Thyroid gland (tissue), 4 donors: ENCODE results near the gene CPT1C. TPM values are rescaled to one million over a fixed set of nuclear protein-coding genes. Genes with fewer than 3 reads are reported as not detected.

Source experiments
- DNase-seq, 2 donors: peaks; one replicate each; pipeline ENCODE4 v3.0.0-alpha.2; 2019
- H3K27ac ChIP-seq, 3 donors: fragments of 200-600 bp; sonication (generic); 1 replicate in 2 of 3; 2 replicates in 1 of 3; pipeline ENCODE4 v1.5.1; 2016 to 2019; ENCODE audit warnings: mild to moderate bottlenecking in 1 of 3, moderate library complexity in 1 of 3
- H3K27me3 ChIP-seq: fragments of 200-600 bp; sonication (generic); one replicate; pipeline ENCODE4 v1.5.1; 2019
- H3K36me3 ChIP-seq, 2 donors: fragments of 200-600 bp; sonication (generic); one replicate each; pipeline ENCODE4 v1.5.1; 2016 to 2019
- H3K4me1 ChIP-seq, 2 donors: fragments of 200-600 bp; sonication (generic); one replicate each; pipeline ENCODE4 v1.5.1; 2017 to 2019
- H3K4me3 ChIP-seq, 3 donors: fragments of 200-600 bp; sonication (generic); replicated peaks in 1 of 3; 1 replicate in 2 of 3; 2 replicates in 1 of 3; pipeline ENCODE4 v1.5.1; 2016; ENCODE audit warnings: mild to moderate bottlenecking in 1 of 3
- H3K9me3 ChIP-seq: fragments of 200-600 bp; sonication (generic); one replicate; pipeline ENCODE4 v1.5.1; 2017
- POLR2A ChIP-seq, 2 donors: fragments of 450-650 bp; IDR thresholded peaks; one replicate each; pipeline ENCODE4 v1.6.1; 2017; ENCODE audit warnings: antibody characterized with exemption in 2 of 2, mild to moderate bottlenecking in 2 of 2, moderate library complexity in 1 of 2
- WGBS, 2 donors: methylation state at CpG; one replicate each; pipeline ENCODE4 v1.1.5; 2017; 5-methylcytosine and 5-hydroxymethylcytosine counted together
- intact Hi-C: fragments of 100-400 bp; cut with DNase I; formaldehyde crosslinking; loops from one replicate; pipeline ENCODE4 v1.15.1; 2023
- total RNA-seq, 4 donors: library from RNA; depleted of rRNA; stranded (reverse); fragments of >200 nt; gene quantifications; one replicate each; pipeline ENCODE4 v1.2.3, GENCODE V29; 2016
- TF ChIP-seq, protein P1 (sequence below), 6 experiments: fragments of 200-600 bp in 3 of 6; fragments of 450-650 bp in 3 of 6; sonication (generic) in 3 of 6; IDR thresholded peaks; one replicate each; pipeline ENCODE4 v1.5.1; 2016 to 2019; ENCODE audit warnings: antibody characterized with exemption in 6 of 6, mild to moderate bottlenecking in 2 of 6, inconsistent platforms in 1 of 6, moderate library complexity in 1 of 6

The CPT1C gene
- total RNA-seq, 4 donors from 2014 or later: 1.9 to 3.9 (median 2.6) TPM

- 78 to 79% methylated on average over 12 of the region's 12 CpGs for whole genome bisulfite sequencing, 2 donors
- Histone ChIP-seq H3K27ac (no peak overlapping the region), H3K27me3 (no peaks in the 10 kb centered on the region), H3K9me3 (no peaks in the 10 kb centered on the region), H3K4me1 (peaks cover 4 to 17% of the 10 kb centered on the region in 2 donors), H3K36me3 (peaks cover 26 to 40% of the 10 kb centered on the region in 2 donors), H3K4me3 (no peak overlapping the region)
- intact Hi-C loops: no loop called here
- TF ChIP-seq, protein P1, sequence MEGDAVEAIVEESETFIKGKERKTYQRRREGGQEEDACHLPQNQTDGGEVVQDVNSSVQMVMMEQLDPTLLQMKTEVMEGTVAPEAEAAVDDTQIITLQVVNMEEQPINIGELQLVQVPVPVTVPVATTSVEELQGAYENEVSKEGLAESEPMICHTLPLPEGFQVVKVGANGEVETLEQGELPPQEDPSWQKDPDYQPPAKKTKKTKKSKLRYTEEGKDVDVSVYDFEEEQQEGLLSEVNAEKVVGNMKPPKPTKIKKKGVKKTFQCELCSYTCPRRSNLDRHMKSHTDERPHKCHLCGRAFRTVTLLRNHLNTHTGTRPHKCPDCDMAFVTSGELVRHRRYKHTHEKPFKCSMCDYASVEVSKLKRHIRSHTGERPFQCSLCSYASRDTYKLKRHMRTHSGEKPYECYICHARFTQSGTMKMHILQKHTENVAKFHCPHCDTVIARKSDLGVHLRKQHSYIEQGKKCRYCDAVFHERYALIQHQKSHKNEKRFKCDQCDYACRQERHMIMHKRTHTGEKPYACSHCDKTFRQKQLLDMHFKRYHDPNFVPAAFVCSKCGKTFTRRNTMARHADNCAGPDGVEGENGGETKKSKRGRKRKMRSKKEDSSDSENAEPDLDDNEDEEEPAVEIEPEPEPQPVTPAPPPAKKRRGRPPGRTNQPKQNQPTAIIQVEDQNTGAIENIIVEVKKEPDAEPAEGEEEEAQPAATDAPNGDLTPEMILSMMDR (IDR thresholded peaks at IDR 0.05): no peak
- TF ChIP-seq POLR2A (IDR thresholded peaks at IDR 0.05): no peak
- DNase-seq: no peak
Measured at GRCh38 chr19:49688531-49689132, 2.3 kb upstream of the CPT1C start.

- intact Hi-C loops: no loop called here
- Histone ChIP-seq H3K4me3 (peak within 1 kb of the TSS in 1 of 3 donors; percentile 23), H3K9me3 (no peaks in the 10 kb centered on the region), H3K27ac (peak within 1 kb of the TSS in 2 of 3 donors; percentile 16 to 17), H3K4me1 (peaks cover 4 to 17% of the 10 kb centered on the region in 2 donors), H3K36me3 (peaks cover 18 to 33% of the 10 kb centered on the region in 2 donors), H3K27me3 (no peaks in the 10 kb centered on the region)
- no peak for TF ChIP-seq POLR2A (IDR thresholded peaks at IDR 0.05)
- TF ChIP-seq, protein P1 (IDR thresholded peaks at IDR 0.05): peak in 5 of 6 experiments; percentile 21 to 54 (median 29)
- DNase-seq: peak; percentile 56 to 57
- 44 to 76% methylated on average over 8 to 38 of the region's 54 CpGs for WGBS, 2 donors
Measured at GRCh38 chr19:49689133-49690078, 1.5 kb upstream of the CPT1C start, which contains the start of gene ADM5. Gene ADM5, plus strand, starts transcription at chr19:49689594. Its CDS starts 244 bp downstream, at chr19:49689838.

DNA sequence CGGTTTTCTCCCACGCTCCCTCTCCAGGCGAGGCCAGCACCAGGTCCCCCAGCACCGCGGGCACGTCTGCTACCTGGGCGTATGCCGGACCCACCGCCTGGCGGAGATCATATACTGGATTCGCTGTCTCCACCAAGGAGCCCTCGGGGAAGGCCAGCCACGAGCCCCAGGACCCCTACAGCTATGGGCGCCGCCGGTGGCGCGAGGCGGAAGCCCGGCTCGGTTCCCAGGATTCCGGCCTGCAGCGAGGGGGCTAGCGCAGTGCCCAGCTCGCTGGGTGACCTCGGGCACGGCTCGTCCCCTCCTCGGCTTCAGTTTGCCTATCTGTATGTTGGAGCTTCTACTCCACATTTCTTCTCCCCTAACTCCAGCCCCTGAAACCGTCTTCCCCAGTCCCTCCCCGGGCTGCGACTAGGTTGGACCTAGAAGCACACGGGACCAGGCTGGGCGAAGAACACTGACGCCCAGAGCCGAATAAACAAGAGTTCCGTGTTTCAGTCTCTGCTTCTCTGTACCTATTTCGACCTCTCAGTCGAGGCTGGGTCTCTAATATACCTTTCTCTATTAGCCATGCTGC, 749 bp upstream of the CPT1C start:
- peaks cover 11 to 25% of the 10 kb centered on the region in 2 donors for H3K36me3 ChIP-seq
- DNase-seq: no peak
- no peaks in the 10 kb centered on the region for H3K9me3 ChIP-seq
- H3K27ac ChIP-seq: peak overlapping the region in 2 of 3 donors; percentile 16 to 17
- no peak for TF ChIP-seq POLR2A (IDR thresholded peaks at IDR 0.05)
- TF ChIP-seq, protein P1 (IDR thresholded peaks at IDR 0.05): no peak
- H3K4me3 ChIP-seq: peak overlapping the region in 1 of 3 donors; percentile 23
- H3K27me3 ChIP-seq: no peaks in the 10 kb centered on the region
- intact Hi-C loops: no loop called here
- peaks cover 4 to 17% of the 10 kb centered on the region in 2 donors for H3K4me1 ChIP-seq
- 10 to 13% methylated on average over 16 to 27 of the region's 39 CpGs for WGBS, 2 donors

GRCh38 chr19:49691243-49692146, 579 bp downstream of the CPT1C start:
- TF ChIP-seq, protein P1 (IDR thresholded peaks at IDR 0.05): no peak
- no peak for TF ChIP-seq POLR2A (IDR thresholded peaks at IDR 0.05)
- H3K4me3 ChIP-seq: peak overlapping the region in 1 of 3 donors; percentile 23

More at GRCh38 chr19:49691243-49692146, 579 bp downstream of the CPT1C start:
- Histone ChIP-seq H3K9me3 (no peaks in the 10 kb centered on the region), H3K36me3 (peaks cover 0 to 12% of the 10 kb centered on the region in 2 donors), H3K4me1 (peaks cover 4 to 17% of the 10 kb centered on the region in 2 donors), H3K27ac (no peak overlapping the region), H3K27me3 (no peaks in the 10 kb centered on the region)
- intact Hi-C loops: no loop called here
- DNase-seq: peak; percentile 26 to 35
- 15 to 17% methylated on average over 19 to 29 of the region's 39 CpGs for WGBS, 2 donors
